ENCODE measurements around the gene NUDT5. TPM values are rescaled to one million over a fixed set of nuclear protein-coding genes. Genes with fewer than 3 reads are reported as not detected.

Gene NUDT5
- total RNA-seq, 1 donor from 2014 or later, result 121 TPM

GRCh38 chr10:12196531-12197211 lies 980 bp upstream of the NUDT5 start:
- Mint-ChIP-seq H3K27ac (peak overlapping the region; percentile 97), H3K9me3 (no peaks in the 10 kb centered on the region), H3K4me1 (ENCODE audit: low read depth) (peaks cover 60% of the 10 kb centered on the region), H3K27me3 (ENCODE audit: insufficient read depth) (no peaks in the 10 kb centered on the region), H3K36me3 (ENCODE audit: low read depth) (peaks cover 43% of the 10 kb centered on the region), H3K4me3 (peak overlapping the region; percentile 90)
- intact Hi-C loops (cut with micrococcal nuclease), result loop anchor here (1.0 to 5.0 kb wide), 5 partner anchors 18 to 903 kb away; partner anchors contain the start of gene CAMK1D
- DNase-seq (ENCODE audit: low spot score), result no peak

DNA sequence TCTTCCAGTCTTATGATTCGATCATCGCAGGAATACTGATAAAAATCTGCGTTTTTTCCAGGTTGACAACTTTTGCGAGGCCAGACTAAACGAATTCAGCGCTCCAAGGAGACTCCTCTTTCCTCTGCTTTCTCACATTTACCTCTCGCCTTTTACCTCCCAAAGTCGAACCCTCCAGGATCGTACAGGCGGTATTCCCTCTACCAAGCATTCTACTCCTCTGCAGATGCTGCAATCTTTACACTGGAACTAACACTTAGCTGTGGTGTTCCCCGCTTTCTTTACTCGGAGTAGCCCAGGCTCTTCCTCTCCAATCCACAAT lies 449 bp downstream of the NUDT5 start:
- Mint-ChIP-seq H3K27ac (peak overlapping the region; percentile 97), H3K27me3 (ENCODE audit: insufficient read depth) (no peaks in the 10 kb centered on the region), H3K4me3 (peak overlapping the region; percentile 90), H3K36me3 (ENCODE audit: low read depth) (peaks cover 34% of the 10 kb centered on the region), H3K9me3 (no peaks in the 10 kb centered on the region), H3K4me1 (ENCODE audit: low read depth) (peaks cover 62% of the 10 kb centered on the region)
- peak; percentile 5 for DNase-seq (ENCODE audit: low spot score)
- intact Hi-C loops (cut with micrococcal nuclease), result loop anchor here (1.0 to 5.0 kb wide), 6 partner anchors 14 to 516 kb away; partner anchors contain the start of genes CAMK1D and DHTKD1

- intact Hi-C loops (cut with micrococcal nuclease), result loop anchor here (1.0 to 5.0 kb wide), 6 partner anchors 14 to 516 kb away; partner anchors contain the start of genes CAMK1D and DHTKD1
- H3K4me3 Mint-ChIP-seq, result peak overlapping the region; percentile 90
- peak; percentile 20 for DNase-seq (ENCODE audit: low spot score)
- peaks cover 67% of the 10 kb centered on the region for H3K4me1 Mint-ChIP-seq (ENCODE audit: low read depth)
- peak overlapping the region; percentile 97 for H3K27ac Mint-ChIP-seq
- peaks cover 38% of the 10 kb centered on the region for H3K36me3 Mint-ChIP-seq (ENCODE audit: low read depth)
- H3K9me3 Mint-ChIP-seq, result no peaks in the 10 kb centered on the region
- no peaks in the 10 kb centered on the region for H3K27me3 Mint-ChIP-seq (ENCODE audit: insufficient read depth)
These were observed 879 bp downstream of the NUDT5 start for GRCh38 chr10:12194752-12195271.

DNA sequence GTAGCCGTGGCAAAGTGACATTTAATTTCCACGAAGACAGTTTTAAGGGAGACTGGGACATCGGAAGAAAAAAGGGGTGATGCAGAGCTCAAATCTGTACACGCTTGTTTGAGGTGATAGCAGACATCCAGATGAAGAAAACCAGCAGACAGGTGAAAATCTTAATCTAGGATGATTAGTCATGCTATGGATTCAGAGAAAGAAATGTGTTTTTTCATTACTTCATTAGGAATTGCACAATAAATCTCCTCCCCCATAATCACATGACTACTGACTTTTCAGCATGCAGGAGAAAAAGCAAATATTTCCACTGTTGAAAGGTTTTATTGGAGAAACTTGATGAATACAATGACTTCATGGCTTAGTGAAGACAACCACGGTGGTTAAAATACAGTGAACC lies 2.5 kb downstream of the NUDT5 start:
- H3K4me3 Mint-ChIP-seq, result peak overlapping the region; percentile 79
- no peaks in the 10 kb centered on the region for H3K27me3 Mint-ChIP-seq (ENCODE audit: insufficient read depth)
- peaks cover 31% of the 10 kb centered on the region for H3K36me3 Mint-ChIP-seq (ENCODE audit: low read depth)
- no peaks in the 10 kb centered on the region for H3K9me3 Mint-ChIP-seq
- H3K27ac Mint-ChIP-seq, result peak overlapping the region; percentile 72
- H3K4me1 Mint-ChIP-seq (ENCODE audit: low read depth), result peaks cover 53% of the 10 kb centered on the region
- no peak for DNase-seq (ENCODE audit: low spot score)
- intact Hi-C loops (cut with micrococcal nuclease), result no loop called here

DNA sequence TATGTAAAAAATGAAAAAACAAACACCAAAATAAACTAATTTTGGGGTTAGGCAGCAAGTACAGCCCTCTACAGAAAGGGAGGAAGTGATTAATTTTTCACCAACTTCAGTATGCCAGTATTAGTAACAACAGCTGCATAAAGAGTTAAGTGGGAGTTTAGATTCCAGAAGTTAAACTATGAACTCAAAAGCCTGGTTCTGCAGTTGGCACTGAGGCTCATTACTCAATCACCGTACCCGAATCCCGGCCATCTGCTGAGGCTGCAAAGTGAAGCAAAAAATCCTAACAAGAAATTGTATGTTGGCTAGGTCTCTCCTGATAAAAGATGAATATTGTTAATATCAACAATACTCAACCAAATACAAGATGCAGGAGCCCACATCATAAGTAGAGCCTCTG lies 4.0 kb downstream of the NUDT5 start:
- H3K36me3 Mint-ChIP-seq (ENCODE audit: low read depth), result peaks cover 39% of the 10 kb centered on the region
- H3K4me3 Mint-ChIP-seq, result no peak overlapping the region
- DNase-seq (ENCODE audit: low spot score), result no peak
- peak overlapping the region; percentile 62 for H3K27ac Mint-ChIP-seq
- H3K9me3 Mint-ChIP-seq, result no peaks in the 10 kb centered on the region
- peaks cover 55% of the 10 kb centered on the region for H3K4me1 Mint-ChIP-seq (ENCODE audit: low read depth)
- no peaks in the 10 kb centered on the region for H3K27me3 Mint-ChIP-seq (ENCODE audit: insufficient read depth)
- intact Hi-C loops (cut with micrococcal nuclease), result no loop called here

GRCh38 chr10:12189426-12189825 lies 6.3 kb downstream of the NUDT5 start:
- H3K9me3 Mint-ChIP-seq, result no peaks in the 10 kb centered on the region

DNA sequence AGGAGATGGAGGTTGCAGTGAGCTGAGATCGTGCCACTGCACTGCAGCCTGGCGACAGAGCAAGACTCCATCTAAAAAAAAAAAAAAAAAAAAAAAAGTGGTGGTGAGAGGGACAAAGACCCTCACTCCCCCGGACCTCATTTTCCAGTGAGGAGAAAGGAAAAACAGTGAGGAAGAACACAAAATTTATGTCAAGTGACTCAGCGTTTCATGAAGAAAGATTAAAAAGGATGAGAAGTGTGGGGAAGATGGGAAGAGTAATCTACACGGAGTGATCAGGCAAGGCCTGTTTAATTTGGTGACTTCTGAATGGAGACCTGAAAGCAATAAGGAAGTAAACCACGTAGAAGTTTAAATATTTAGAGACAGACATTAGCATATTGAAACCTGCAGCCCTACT lies 7.0 kb downstream of the NUDT5 start:
- Mint-ChIP-seq H3K4me1 (ENCODE audit: low read depth) (peaks cover 56% of the 10 kb centered on the region), H3K27me3 (ENCODE audit: insufficient read depth) (no peaks in the 10 kb centered on the region), H3K4me3 (no peak overlapping the region), H3K27ac (no peak overlapping the region), H3K36me3 (ENCODE audit: low read depth) (peaks cover 53% of the 10 kb centered on the region), H3K9me3 (no peaks in the 10 kb centered on the region)
- no peak for DNase-seq (ENCODE audit: low spot score)
- intact Hi-C loops (cut with micrococcal nuclease), result no loop called here

More at GRCh38 chr10:12189426-12189825, 6.3 kb downstream of the NUDT5 start:
- H3K27me3 Mint-ChIP-seq (ENCODE audit: insufficient read depth), result no peaks in the 10 kb centered on the region
- intact Hi-C loops (cut with micrococcal nuclease), result no loop called here
- DNase-seq (ENCODE audit: low spot score), result no peak
- peaks cover 55% of the 10 kb centered on the region for H3K36me3 Mint-ChIP-seq (ENCODE audit: low read depth)
- H3K27ac Mint-ChIP-seq, result no peak overlapping the region
- peaks cover 63% of the 10 kb centered on the region for H3K4me1 Mint-ChIP-seq (ENCODE audit: low read depth)
- no peak overlapping the region for H3K4me3 Mint-ChIP-seq

- DNase-seq (ENCODE audit: low spot score), result no peak
- Mint-ChIP-seq H3K4me3 (no peak overlapping the region), H3K27me3 (ENCODE audit: insufficient read depth) (no peaks in the 10 kb centered on the region), H3K27ac (peak overlapping the region; percentile 41), H3K9me3 (no peaks in the 10 kb centered on the region), H3K4me1 (ENCODE audit: low read depth) (peaks cover 46% of the 10 kb centered on the region), H3K36me3 (ENCODE audit: low read depth) (peaks cover 53% of the 10 kb centered on the region)
- intact Hi-C loops (cut with micrococcal nuclease), result no loop called here
These were observed 8.3 kb downstream of the NUDT5 start for GRCh38 chr10:12187321-12187905.

DNA sequence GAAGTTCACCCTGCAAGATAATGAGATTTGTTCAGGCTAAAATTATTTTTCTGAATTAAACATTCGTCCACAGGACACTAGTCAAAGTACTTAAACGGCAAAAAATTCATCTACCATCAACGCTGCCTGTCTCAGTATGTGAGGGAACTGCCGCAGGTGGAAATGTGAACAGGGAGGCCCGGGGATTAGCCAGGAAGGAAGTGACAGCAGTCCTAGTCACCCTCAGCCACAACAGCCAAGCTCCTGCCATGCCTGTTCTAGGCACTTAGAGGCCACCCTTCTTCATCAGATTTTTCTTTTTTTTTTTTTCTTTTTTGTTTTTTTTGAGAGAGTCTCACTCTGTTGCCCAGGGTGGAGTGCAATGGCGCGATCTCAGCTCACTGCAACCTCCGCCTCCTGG lies 9.4 kb downstream of the NUDT5 start:
- Mint-ChIP-seq H3K27me3 (ENCODE audit: insufficient read depth) (no peaks in the 10 kb centered on the region), H3K4me3 (no peak overlapping the region), H3K9me3 (no peaks in the 10 kb centered on the region), H3K4me1 (ENCODE audit: low read depth) (peaks cover 40% of the 10 kb centered on the region), H3K36me3 (ENCODE audit: low read depth) (peaks cover 56% of the 10 kb centered on the region), H3K27ac (peak overlapping the region; percentile 55)
- intact Hi-C loops (cut with micrococcal nuclease), result no loop called here
- no peak for DNase-seq (ENCODE audit: low spot score)

DNA sequence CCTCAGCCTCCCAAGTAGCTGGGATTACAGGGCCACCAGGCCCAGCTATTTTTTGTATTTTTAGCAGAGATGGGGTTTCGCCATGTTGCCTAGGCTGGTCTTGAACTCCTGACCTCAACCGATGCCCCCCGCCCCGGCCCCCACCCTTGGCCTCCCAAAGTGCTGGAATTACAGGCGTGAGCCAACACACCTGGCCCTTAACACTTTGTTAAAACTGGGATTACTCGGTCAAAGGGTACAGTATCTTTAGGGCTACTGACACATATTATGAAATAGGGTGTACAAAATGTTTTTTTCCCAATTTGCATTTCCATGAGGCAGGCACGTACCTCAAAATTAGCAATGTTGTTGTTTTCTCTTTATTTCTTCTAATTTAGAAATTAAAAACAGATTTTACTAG lies 11.5 kb downstream of the NUDT5 start:
- DNase-seq (ENCODE audit: low spot score), result no peak
- Mint-ChIP-seq H3K9me3 (no peaks in the 10 kb centered on the region), H3K36me3 (ENCODE audit: low read depth) (peaks cover 65% of the 10 kb centered on the region), H3K4me1 (ENCODE audit: low read depth) (peaks cover 48% of the 10 kb centered on the region), H3K4me3 (no peak overlapping the region), H3K27ac (no peak overlapping the region), H3K27me3 (ENCODE audit: insufficient read depth) (no peaks in the 10 kb centered on the region)
- intact Hi-C loops (cut with micrococcal nuclease), result no loop called here

DNA sequence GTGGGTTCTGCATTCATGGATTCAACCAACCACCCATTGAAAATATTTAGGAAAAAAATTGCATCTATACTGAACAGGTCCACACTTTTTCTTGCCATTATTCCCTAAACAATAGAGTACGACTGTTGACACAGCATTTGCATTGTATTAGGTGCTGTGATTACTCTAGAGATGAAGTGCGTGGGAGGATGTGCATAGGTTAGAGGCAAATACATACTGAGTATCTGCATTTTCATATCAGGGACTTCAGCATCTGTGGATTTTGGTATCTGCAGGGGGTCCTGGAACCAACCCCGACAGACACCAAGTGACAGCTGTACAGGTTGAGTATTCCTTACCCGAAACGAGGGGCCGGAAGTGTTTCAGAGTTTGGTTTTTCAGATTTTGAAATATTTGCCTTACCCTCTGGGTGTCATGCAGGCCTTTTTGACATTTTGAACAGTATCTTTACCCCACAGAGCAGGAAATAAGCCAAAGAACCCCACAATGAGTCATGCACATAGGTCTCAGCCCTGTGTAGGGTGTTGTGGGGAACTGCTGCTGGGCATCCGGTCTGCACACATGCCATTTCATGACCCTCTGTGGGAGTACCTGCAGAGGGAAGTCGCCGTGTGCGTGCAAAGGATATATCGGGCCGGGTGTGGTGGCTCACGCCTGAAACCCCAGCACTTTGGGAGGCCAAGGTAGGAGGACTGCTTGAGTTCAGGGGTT lies 14.5 kb downstream of the NUDT5 start:
- peak overlapping the region; percentile 30 for H3K4me3 Mint-ChIP-seq
- H3K27ac Mint-ChIP-seq, result peak overlapping the region; percentile 72
- no peaks in the 10 kb centered on the region for H3K9me3 Mint-ChIP-seq
- H3K27me3 Mint-ChIP-seq (ENCODE audit: insufficient read depth), result no peaks in the 10 kb centered on the region
- H3K36me3 Mint-ChIP-seq (ENCODE audit: low read depth), result peaks cover 57% of the 10 kb centered on the region
- peak; percentile 62 for DNase-seq (ENCODE audit: low spot score)
- intact Hi-C loops (cut with micrococcal nuclease), result loop anchor here (1.0 kb wide), 4 partner anchors 14 to 142 kb away; partner anchors contain the start of gene NUDT5
- peaks cover 44% of the 10 kb centered on the region for H3K4me1 Mint-ChIP-seq (ENCODE audit: low read depth)

DNA sequence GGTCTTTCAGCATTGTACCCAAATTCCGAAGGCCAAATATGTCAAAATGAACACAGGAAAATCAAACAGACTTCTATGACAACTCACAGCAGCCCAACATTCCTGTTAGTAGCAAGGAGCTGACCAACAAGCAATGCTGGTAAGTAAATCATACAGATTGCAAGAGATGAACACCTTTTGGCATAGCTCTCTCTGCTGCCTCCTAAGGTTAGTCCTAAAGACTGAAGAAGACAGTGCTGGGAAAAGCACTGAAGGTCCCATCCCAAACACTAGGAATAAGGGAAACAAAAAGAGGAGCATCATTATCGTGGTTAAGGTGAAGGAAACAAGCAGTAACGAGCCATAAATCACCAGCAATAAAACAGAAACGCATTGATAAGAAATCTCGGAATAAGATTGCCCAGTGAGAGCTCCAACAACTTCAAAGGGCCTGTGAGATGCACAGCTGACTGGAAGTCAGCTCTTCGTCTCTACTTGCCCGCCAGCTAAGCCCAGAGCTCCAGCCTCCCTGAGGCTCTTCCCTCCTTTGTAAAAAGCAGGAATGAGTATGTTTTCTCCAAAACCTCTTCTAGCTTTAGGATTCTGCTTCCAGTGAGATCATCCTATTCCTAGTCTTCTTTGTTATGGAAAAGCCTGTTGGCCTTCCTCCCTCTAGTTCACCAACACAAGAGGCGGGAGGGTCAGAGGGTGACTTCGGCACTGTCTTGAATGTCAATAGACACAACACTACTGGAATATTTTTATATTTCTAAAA lies 15.3 kb downstream of the NUDT5 start:
- H3K36me3 Mint-ChIP-seq (ENCODE audit: low read depth), result peaks cover 52% of the 10 kb centered on the region
- intact Hi-C loops (cut with micrococcal nuclease), result no loop called here

More for the DNA sequence above, 15.3 kb downstream of the NUDT5 start:
- Mint-ChIP-seq H3K27ac (peak overlapping the region; percentile 26), H3K27me3 (ENCODE audit: insufficient read depth) (no peaks in the 10 kb centered on the region), H3K4me1 (ENCODE audit: low read depth) (peaks cover 36% of the 10 kb centered on the region), H3K9me3 (no peaks in the 10 kb centered on the region), H3K4me3 (no peak overlapping the region)
- DNase-seq (ENCODE audit: low spot score), result no peak
